Glutamatergic neuron (in vitro differentiated cells): Measurements from ENCODE around the gene PRKG1. TPM values are rescaled to one million over a fixed set of nuclear protein-coding genes. Genes with fewer than 3 reads are reported as not detected.

Experiments used
- DNase-seq: peaks from one replicate; pipeline ENCODE4 v3.0.0; 2022
- H3K27ac Mint-ChIP-seq: one replicate; pipeline ENCODE4 v1.8.0; 2020; ENCODE audit warnings: mild to moderate bottlenecking, mixed read lengths, inconsistent platforms; ENCODE audit not compliant: unreplicated experiment
- H3K27me3 Mint-ChIP-seq: one replicate; pipeline ENCODE4 v1.8.0; 2020; ENCODE audit warnings: mild to moderate bottlenecking, moderate library complexity, mixed read lengths, inconsistent platforms; ENCODE audit not compliant: unreplicated experiment
- H3K36me3 Mint-ChIP-seq: one replicate; pipeline ENCODE4 v1.8.0; 2020; ENCODE audit warnings: mild to moderate bottlenecking, mixed read lengths, inconsistent platforms; ENCODE audit not compliant: unreplicated experiment
- H3K4me1 Mint-ChIP-seq: one replicate; pipeline ENCODE4 v1.8.0; 2020; ENCODE audit warnings: mild to moderate bottlenecking, low read depth, mixed read lengths, inconsistent platforms; ENCODE audit not compliant: unreplicated experiment
- H3K4me3 Mint-ChIP-seq: one replicate; pipeline ENCODE4 v1.8.0; 2020; ENCODE audit warnings: mild to moderate bottlenecking, mixed read lengths, inconsistent platforms; ENCODE audit not compliant: unreplicated experiment
- H3K9me3 Mint-ChIP-seq: one replicate; pipeline ENCODE4 v1.8.0; 2020; ENCODE audit warnings: mild to moderate bottlenecking, moderate library complexity, mixed read lengths, inconsistent platforms; ENCODE audit not compliant: unreplicated experiment
- CTCF ChIP-seq: fragments of 200-600 bp; sonication (generic); IDR thresholded peaks from one replicate; pipeline ENCODE4 v1.5.0; 2021; ENCODE audit not compliant: partially characterized antibody, unreplicated experiment
- total RNA-seq: library from RNA; stranded (reverse); fragmentation: NEBNext Ultra II Directional; extraction: Animal tissue kit (Norgen Biotek cat#: 25700); gene quantifications from one replicate; pipeline ENCODE4 v1.2.1, GENCODE V29; 2021; ENCODE audit not compliant: unreplicated experiment

Gene PRKG1
- total RNA-seq, 1 donor from 2014 or later, result 52.7 TPM

DNA sequence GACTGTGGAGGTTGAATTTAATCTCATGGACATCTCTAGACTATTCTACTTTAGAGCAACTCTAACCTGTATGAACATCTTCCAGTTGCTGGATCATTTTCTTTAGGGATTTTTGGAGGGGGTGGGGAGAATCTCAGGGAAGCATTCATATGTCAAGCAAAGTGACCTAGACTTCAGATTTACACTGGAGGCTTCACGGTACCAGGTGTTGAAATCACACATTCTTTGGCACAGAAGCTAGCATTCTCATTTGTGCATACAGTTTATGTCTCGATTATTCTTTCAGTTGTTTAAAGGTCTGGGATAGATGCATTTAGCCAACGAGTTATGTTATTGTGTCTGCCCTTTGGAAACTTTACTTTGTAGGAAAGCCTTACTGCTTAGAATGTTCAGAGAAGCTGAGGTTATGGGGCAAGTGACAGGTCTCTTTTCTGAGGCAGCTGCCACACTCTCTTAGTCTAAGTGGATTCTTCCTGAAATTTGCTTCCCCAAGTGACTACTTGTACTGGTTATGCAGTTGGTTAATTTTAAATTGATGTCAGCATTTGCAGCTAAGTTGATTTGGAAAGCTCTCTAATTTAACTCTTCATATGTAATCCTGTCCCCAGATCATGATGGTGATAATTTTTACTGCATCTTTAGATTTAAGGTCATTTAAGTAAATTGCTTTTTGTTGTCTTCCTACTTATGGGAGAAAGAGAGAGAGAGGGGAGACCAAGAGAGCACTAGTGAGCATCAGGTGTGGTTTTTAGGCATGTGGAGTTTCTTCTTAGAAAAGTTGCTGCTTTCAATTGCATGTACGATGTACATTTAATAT is 153.8 kb downstream of the PRKG1 start:
- no peak overlapping the region for H3K27ac Mint-ChIP-seq

DNA sequence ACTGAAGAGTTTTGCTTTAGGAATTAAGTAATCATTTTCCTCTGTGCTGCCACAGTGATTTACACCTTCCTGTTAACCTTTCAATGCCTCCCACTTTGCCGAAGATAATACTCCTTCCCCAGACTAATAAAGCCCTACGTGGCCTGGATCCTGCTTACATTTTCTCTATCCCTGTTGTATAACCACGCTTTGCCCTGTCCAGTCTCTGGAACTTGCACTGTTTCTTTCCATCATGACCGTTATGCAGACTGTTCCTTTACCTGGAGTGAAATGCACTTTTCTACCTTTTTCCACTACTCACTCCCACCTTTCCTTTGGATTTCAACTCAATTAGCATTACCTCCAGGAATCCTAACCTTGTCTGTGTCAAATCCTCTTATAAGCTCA is 154.4 kb downstream of the PRKG1 start:
- no peaks in the 10 kb centered on the region for H3K9me3 Mint-ChIP-seq
- no peaks in the 10 kb centered on the region for H3K27me3 Mint-ChIP-seq

More for the DNA sequence above, 153.8 kb downstream of the PRKG1 start:
- H3K4me3 Mint-ChIP-seq, result no peak overlapping the region
- DNase-seq, result no peak
- H3K4me1 Mint-ChIP-seq, result no peaks in the 10 kb centered on the region
- H3K9me3 Mint-ChIP-seq, result no peaks in the 10 kb centered on the region
- TF ChIP-seq CTCF, result no peak
- no peaks in the 10 kb centered on the region for H3K27me3 Mint-ChIP-seq
- H3K36me3 Mint-ChIP-seq, result no peaks in the 10 kb centered on the region

GRCh38 chr10:51230887-51231585 is 156.7 kb downstream of the PRKG1 start:
- H3K27ac Mint-ChIP-seq, result no peak overlapping the region

More for the DNA sequence above, 154.4 kb downstream of the PRKG1 start:
- no peak for TF ChIP-seq CTCF
- Mint-ChIP-seq H3K36me3 (no peaks in the 10 kb centered on the region), H3K27ac (no peak overlapping the region), H3K4me3 (no peak overlapping the region), H3K4me1 (no peaks in the 10 kb centered on the region)
- DNase-seq, result no peak

GRCh38 chr10:51231754-51232153 is 157.5 kb downstream of the PRKG1 start:
- Mint-ChIP-seq H3K4me1 (no peaks in the 10 kb centered on the region), H3K4me3 (no peak overlapping the region), H3K27me3 (no peaks in the 10 kb centered on the region), H3K9me3 (no peaks in the 10 kb centered on the region), H3K27ac (no peak overlapping the region), H3K36me3 (no peaks in the 10 kb centered on the region)
- DNase-seq, result no peak
- TF ChIP-seq CTCF, result no peak

More at GRCh38 chr10:51230887-51231585, 156.7 kb downstream of the PRKG1 start:
- DNase-seq, result no peak
- Mint-ChIP-seq H3K27me3 (no peaks in the 10 kb centered on the region), H3K9me3 (no peaks in the 10 kb centered on the region), H3K36me3 (no peaks in the 10 kb centered on the region), H3K4me1 (no peaks in the 10 kb centered on the region), H3K4me3 (no peak overlapping the region)
- TF ChIP-seq CTCF, result no peak
